Lower leg skin (tissue), 3 donors: ENCODE data around the gene DHX40.

Source experiments
- POLR2A ChIP-seq, 2 donors: fragments of 450-650 bp; IDR thresholded peaks; one replicate each; pipeline ENCODE4 v1.6.1; 2016 to 2017; ENCODE audit warnings: antibody characterized with exemption in 2 of 2, mild to moderate bottlenecking in 1 of 2, moderate library complexity in 1 of 2
- TF ChIP-seq, protein P1 (sequence below), 3 donors: fragments of 450-650 bp; IDR thresholded peaks; one replicate each; pipeline ENCODE4 v1.5.1; 2016; ENCODE audit warnings: antibody characterized with exemption in 3 of 3, mild to moderate bottlenecking in 3 of 3, moderate library complexity in 2 of 3

DNA sequence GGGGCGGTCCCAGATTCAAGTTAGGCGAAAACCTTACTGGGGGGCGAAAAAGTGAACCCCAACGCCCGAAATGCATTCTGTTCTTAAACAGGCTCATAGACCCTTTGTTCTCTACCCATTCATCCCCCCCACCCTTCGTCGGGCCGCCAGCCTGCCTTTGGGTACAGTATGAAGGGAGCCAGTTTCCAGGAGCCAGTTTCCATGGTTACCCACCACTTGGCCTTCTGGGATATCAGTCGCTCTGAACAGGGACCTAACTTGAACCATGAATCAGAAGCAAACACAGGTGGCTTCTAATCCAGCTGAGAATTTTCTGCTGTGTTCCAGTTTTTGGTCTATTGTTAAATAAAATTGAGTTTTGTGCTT is 532 bp downstream of the DHX40 start:
- TF ChIP-seq, protein P1, sequence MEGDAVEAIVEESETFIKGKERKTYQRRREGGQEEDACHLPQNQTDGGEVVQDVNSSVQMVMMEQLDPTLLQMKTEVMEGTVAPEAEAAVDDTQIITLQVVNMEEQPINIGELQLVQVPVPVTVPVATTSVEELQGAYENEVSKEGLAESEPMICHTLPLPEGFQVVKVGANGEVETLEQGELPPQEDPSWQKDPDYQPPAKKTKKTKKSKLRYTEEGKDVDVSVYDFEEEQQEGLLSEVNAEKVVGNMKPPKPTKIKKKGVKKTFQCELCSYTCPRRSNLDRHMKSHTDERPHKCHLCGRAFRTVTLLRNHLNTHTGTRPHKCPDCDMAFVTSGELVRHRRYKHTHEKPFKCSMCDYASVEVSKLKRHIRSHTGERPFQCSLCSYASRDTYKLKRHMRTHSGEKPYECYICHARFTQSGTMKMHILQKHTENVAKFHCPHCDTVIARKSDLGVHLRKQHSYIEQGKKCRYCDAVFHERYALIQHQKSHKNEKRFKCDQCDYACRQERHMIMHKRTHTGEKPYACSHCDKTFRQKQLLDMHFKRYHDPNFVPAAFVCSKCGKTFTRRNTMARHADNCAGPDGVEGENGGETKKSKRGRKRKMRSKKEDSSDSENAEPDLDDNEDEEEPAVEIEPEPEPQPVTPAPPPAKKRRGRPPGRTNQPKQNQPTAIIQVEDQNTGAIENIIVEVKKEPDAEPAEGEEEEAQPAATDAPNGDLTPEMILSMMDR (IDR thresholded peaks at IDR 0.05) = no peak
- no peak for TF ChIP-seq POLR2A (IDR thresholded peaks at IDR 0.05)
